T1000 (cell line): ENCODE measurements around the gene CALCOCO2.
"Not testable (repeated sequence)": the region's sequence is repeated elsewhere in the genome, so short reads cannot be mapped to it uniquely, and the experiment has no call there.

Experiments used
- DNase-seq: peaks from one replicate; lab custom pipeline; 2025; ENCODE audit warnings: mixed read lengths; lab: John Stamatoyannopoulos, UW

Gene CALCOCO2

GRCh38 chr17:48825446-48826381 lies 5.1 kb upstream of the CALCOCO2 start:
- peak; percentile 40 for DNase-seq

DNA sequence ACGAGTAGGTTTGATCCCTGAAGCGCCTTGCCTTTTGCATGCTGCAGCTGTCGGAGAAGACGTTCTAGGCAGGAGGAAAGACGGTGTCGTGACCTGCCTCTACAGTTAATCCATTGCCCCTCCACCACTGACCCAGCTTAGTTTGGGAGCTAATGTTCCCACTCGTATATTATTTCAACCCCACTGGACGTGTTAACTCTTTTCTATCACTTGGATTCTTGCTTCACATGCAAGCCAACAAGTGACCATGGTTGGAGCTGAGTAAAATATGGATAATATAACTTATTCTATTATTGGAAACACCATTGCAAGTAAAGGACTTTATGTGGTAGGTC lies 681 bp downstream of the CALCOCO2 start:
- DNase-seq, result no peak

DNA sequence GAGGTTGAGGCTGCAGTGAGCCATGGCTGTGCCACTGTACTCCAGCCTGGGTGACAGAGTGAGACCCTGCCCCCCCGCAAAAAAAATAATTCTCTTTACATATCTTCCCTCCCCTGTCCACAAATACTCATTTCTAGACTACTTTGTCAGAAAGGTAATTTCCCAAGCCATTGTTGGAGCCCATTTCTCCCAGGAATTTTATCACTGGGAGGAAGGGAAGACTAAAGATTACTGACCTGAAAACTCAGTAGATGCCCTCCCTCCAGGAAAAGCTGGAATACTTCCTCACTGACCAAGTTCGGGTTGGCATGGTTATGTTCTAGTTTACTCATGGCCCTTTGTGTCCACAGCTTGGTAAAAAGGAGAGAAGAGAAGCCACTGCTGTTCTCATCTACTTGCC lies 4.1 kb downstream of the CALCOCO2 start:
- no peak for DNase-seq

GRCh38 chr17:48835971-48836370 lies 5.1 kb downstream of the CALCOCO2 start:
- no peak for DNase-seq

DNA sequence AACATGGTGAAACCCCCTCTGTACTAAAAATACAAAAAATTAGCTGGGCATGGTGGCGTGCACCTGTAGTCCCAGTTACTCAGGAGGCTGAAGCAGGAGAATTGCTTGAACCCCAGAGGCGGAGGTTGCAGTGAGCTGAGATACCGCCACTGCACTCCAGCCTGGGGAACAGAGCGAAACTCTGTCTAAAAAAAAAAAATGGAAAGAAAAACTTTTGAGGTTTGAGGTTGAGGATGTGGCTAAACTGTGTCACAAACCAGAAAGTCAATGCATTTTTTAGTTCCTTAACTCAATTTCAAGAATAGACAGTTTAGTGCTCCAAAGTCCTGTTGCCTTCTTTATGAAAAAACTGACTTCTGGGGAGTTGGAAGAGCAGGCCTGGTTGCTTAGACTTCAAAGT lies 6.6 kb downstream of the CALCOCO2 start:
- not testable (repeated sequence) for DNase-seq

GRCh38 chr17:48840441-48840840 lies 9.6 kb downstream of the CALCOCO2 start:
- DNase-seq, result no peak

GRCh38 chr17:48841395-48841831 lies 10.6 kb downstream of the CALCOCO2 start:
- DNase-seq, result no peak

- DNase-seq, result no peak
Measured at GRCh38 chr17:48842746-48843145, 11.9 kb downstream of the CALCOCO2 start.

GRCh38 chr17:48843187-48843900 lies 12.5 kb downstream of the CALCOCO2 start:
- no peak for DNase-seq

GRCh38 chr17:48850792-48851323 lies 20.0 kb downstream of the CALCOCO2 start:
- no peak for DNase-seq

DNA sequence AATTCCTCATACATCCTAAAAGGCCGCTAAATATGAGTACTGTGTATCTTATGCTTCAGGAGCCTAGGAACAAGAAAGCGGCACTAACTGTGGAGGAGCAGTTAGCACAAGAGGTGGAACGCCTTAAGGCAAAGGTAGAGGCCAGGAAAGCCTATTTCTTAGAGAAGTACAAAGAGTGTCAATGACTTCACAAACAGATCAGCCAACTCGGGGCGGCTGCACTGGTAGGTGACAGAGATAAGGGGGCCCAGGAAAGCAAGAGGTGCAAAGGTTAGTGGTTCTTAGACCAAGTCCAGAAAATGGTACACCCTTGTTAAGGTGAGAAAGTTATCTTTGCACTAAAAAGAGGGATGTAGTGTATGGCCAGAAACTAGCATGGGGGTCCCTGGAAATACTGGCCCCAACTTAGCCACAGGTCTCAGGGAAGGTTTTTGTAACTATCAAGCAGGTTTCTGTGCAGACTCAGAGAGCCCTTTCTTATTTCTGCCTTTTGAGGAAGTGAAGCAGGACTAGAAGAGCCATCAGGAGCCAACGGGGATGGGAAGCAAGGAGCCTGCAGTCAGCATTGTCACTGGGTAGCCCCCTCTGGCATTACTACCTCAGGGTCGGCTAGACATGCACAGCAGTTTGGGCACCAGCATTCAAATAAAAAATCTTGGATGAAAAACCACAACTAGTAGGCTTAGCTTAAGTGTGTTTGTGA lies 24.1 kb downstream of the CALCOCO2 start:
- DNase-seq, result no peak

- no peak for DNase-seq
Measured at GRCh38 chr17:48856122-48856821, 25.4 kb downstream of the CALCOCO2 start.

DNA sequence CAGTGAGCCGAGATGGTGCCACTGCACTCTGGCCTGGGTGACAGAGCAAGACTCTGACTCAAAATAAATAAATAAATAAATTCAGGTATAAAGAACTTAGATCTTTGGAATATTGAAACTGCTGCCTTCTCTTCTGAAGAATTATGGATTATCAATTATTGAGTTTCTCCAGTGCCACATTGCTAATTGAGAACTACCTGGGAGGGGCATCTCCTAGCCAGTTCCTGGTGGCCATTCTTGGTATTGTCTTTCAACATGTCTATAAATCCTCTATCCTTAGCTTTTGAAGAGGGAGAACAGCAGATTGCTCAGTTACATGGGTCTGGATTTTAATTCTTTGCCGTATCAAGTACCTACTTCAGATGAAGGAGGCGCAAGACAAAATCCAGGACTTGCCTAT lies 29.2 kb downstream of the CALCOCO2 start:
- DNase-seq, result no peak

DNA sequence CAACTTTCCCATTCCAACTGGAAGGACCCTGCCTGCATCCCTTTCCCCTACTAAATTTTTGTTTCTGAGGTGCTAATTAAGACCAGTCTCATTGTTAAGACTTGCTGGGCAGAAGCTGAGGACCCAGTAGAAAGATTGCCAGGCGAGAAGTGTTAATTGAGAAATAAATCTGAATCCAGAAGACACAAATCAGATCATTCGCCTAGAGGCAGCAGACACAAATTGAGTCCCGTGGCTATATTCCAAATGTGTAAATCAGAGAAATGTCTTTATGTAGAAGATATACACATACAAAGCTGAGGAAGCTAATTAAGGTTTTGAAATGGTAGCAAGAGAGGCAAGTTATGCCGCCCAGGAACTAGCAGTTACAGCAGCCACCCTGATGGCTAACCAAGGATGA lies 29.6 kb downstream of the CALCOCO2 start:
- no peak for DNase-seq

GRCh38 chr17:48868916-48869500 lies 38.2 kb downstream of the CALCOCO2 start:
- DNase-seq, result no peak

DNA sequence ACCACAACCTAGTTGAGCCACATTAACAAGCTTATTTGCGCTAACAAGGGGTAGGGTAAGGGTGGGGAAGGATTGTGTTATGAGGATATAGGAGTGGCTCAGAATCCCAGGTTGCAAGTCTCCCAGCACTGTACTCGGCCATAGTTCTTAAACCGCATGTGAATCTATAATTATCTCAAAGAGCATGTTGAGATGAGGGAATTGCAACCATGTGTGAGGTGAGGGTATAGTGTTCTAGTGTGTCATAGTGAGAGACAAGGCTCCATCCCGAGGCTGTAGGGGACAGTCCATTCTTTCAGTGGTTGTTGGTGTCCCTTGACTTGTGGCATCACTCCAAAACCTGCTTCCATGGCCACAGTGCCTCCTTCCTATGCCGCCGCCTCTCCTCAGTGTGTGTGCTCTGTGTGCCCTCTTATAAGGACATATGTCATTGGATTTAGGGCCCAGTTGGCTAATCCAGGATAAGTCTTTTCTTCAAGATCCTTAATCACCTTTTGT lies 39.0 kb downstream of the CALCOCO2 start:
- no peak for DNase-seq

- no peak for DNase-seq
Measured at GRCh38 chr17:48871035-48871550, 40.3 kb downstream of the CALCOCO2 start.

DNA sequence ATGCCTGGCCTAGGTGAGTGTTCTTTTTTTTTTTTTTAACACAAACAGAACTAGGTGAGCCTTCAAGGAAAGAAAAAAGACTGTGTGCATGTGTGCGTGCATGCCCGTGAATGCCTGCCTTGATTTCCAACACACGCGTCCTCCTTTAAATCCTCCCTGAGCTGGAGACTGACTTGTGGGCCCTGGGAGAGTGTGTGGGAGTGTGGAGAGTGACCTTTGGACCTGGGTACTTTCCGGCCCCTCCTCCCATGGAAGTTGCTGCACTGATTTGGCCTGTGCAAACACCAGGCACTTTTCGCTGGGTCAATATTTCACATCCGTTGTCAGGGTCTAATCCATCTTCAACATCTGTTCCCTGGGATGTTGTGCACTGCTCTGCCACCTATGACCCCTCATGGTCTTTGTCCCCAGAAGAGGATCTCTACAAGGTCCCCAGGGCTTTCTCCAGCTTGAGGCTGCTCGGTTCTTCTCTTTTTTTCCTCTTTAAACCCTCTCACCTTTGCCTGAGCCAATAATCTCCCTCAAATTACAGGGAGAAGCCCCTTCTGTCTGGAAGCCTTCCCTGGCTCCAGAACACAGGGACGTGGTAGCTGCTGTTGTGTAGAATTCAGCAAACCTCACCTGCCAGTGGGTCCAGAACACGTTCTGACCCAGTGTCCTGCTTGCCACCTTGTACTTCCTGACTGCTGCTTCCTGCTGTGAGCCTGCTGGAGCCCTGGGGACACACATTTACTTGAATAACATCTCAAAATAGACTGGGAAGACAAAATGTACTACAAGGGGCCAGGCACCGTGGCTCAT lies 40.9 kb downstream of the CALCOCO2 start:
- no peak for DNase-seq

DNA sequence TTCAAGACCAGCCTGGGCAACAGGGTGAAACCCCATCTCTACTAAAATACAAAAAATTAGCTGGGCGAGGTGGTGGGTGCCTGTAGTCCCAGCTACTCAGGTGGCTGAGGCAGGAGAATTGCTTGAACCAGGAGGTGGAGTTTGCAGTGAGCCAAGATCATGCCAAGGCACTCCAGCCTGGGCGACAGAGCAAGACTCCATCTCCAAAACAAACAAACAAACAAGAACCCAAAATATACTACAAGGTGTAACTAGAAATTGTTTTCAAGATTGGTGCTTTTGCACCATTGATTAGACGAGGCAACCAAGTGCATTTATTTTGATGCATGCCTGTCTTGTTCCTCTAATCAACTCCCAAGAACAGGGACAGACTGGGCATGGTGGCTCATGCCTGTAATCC lies 41.6 kb downstream of the CALCOCO2 start:
- not testable (repeated sequence) for DNase-seq

DNA sequence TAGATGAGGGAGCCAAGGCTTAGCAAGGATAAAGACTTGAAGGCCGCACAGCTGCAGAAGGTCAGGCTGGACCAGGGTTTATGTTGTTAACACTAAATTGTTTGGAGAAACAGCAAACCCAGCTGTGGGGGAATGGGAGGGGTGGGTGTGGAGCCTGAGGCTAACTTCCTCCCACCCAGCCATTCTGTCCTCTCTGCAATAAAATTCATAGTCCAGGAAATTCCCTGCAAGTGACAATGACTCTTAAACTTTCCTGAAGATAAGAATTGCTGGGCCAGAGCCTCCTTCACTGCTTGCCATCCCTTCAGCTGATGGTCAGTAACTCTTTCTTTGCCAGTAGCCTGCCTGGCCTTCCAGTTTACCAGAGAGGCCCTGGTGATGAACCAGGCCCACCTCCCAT lies 42.4 kb downstream of the CALCOCO2 start:
- DNase-seq, result no peak
